Superior temporal gyrus (tissue), 1 donor: ENCODE data around the gene DTYMK.

Experiments
- DNase-seq: peaks from one replicate; pipeline ENCODE4 v3.0.0-alpha.2; 2016; ENCODE audit errors: extremely low spot score

DTYMK gene

GRCh38 chr2:241706537-241706936 is 19.9 kb upstream of the DTYMK start:
- DNase-seq = no peak

GRCh38 chr2:241703032-241703604 is 16.5 kb upstream of the DTYMK start:
- DNase-seq = peak; percentile 20

- peak; percentile 71 for DNase-seq
Measured at GRCh38 chr2:241702155-241703031, 15.8 kb upstream of the DTYMK start.

GRCh38 chr2:241701399-241702154 is 15.0 kb upstream of the DTYMK start, which contains the start of gene ING5:
Gene ING5 (plus strand): TSS chr2:241702039. CDS start chr2:241702066, 27 bp downstream.
- peak; percentile 89 for DNase-seq

GRCh38 chr2:241701149-241701398 is 14.5 kb upstream of the DTYMK start:
- no peak for DNase-seq

- DNase-seq = no peak
Measured at GRCh38 chr2:241695651-241696050, 9.0 kb upstream of the DTYMK start.

GRCh38 chr2:241692448-241692847 is 5.8 kb upstream of the DTYMK start:
- no peak for DNase-seq

DNA sequence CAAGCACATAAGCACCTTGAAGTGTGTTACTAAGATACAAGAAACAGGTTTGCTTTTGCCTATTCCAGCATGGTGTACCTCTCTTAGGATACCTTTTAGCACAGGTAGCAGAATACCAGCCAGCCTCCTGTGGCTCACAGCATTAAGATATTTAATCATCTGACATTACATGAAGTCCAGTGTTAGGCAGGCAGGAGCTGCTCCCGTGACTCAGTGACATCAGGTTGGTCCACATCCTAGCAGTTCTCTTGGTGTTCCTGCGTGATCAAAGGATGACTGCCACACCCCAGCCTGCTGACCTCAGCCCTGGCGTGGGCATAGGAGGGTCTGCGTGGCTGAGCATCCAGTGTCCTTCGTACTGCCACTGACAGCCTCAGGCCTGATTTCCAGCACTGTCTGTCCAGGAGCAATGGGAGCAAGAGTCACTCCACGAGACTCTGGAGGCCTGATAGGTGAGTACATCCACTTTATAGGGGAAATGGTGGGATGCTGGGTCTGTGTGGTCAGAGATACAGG is 3.6 kb upstream of the DTYMK start:
- DNase-seq = no peak

- no peak for DNase-seq
Measured at GRCh38 chr2:241689306-241689705, 2.7 kb upstream of the DTYMK start.

DNA sequence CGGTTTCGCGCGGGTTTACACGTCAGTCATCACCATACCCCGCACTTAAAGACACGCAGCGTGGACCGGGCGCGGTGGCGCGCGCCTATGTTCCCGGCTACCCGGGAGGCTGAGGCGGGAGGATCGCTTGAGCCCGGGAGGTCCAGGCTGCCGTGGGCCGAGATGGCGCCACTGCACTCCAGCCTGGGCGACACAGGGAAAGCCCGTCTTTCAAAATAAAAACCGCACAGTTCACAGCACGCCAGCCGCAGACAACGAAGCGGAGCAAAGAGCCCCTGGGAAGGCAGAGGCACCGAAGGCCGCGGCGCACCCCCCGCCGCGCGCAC is 328 bp downstream of the DTYMK start:
- DNase-seq = no peak

GRCh38 chr2:241680827-241681599 is 5.6 kb downstream of the DTYMK start:
- DNase-seq = no peak

- DNase-seq = no peak
Measured at GRCh38 chr2:241680044-241680443, 6.6 kb downstream of the DTYMK start.

GRCh38 chr2:241678784-241679540 is 7.7 kb downstream of the DTYMK start:
- no peak for DNase-seq

- DNase-seq = no peak
Measured at GRCh38 chr2:241678307-241678706, 8.3 kb downstream of the DTYMK start.

DNA sequence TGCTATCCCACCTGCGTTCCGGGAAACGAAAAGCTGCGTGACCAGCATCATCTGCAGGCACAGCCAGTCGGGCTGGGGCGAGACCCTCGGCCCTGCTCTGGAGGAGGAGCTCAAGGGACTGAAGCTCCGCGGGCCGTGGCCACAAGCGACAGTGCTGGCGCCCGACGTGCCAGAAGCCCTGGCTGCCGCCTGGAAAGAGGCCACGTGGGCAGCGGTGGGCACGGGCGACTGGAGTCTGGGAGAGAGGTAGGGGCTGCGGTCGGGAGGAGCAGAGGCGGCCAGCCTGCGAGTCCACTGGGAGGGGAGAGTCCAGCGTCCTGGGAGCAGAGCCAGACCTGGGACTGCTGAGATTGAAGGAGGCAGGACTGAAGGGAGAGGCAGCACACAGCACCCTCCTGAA is 9.2 kb downstream of the DTYMK start:
- DNase-seq = no peak

DNA sequence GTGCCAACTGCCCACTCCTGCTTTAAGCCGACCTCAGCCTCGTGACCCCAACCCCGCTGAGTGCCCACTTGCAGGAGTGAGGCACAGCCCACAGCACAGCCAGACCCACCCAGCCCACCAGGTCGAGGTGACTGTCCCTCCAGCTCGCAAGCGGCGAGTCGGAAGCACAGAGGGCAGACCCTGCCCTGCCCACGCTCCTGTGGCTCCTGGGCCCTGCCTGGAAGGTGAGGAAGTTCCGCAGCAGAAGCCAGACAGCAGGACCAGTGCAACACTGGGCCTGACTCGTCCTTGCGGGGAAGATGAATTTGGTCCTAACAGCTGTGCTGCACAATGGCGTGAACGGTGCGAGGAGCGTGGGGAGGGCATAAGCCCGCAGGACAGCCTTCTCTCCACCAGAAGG is 9.9 kb downstream of the DTYMK start:
- DNase-seq = no peak

GRCh38 chr2:241675885-241676284 is 10.7 kb downstream of the DTYMK start:
- DNase-seq = no peak

DNA sequence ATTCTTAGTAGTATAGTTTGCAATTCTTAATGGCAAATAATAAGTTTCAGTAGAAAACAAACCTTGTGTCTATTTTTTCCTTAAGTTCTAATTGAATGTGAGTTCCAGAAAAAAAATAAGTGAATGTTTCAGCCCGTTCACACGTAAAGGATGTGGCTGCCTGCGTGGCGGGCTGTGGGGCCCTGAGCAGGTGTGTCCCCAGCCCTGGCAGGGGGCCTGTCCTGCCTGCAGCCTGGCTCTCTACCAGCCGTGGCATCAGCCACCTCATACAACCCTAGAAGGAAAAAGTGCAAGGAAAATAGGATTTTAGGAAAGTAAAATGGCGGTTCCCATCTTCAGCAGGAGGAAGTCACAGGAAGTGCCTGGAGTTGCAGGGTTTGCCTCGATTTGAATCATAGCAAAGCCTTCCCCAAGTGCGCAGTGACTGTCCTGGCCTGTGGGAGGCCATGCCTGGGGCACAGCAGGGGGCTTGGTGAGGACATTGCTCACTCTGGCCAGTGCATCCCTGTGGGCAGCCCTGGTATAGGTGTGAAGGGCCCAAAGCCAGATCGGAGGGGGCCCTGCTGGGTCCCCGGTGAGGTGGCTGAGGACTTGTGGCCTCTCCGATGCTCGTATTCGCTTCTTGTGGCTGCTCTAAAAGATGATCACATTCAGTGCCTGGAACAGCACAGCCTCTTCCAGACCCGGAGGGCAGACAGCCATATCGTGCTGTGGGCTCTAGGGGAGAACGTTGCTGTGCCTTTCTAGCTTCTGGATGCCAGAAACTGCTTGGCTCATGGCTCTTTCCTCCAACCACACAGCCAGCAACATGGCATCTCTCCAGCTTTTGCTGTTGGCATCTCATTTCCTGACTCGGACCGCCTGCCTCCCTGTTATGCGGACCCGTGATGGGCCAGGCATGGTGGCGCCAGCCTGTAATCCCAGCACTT is 12.6 kb downstream of the DTYMK start:
- DNase-seq = peak; percentile 36

GRCh38 chr2:241673189-241673663 is 13.4 kb downstream of the DTYMK start:
- no peak for DNase-seq
